HG03520 (cell line): ENCODE measurements around the gene MRPL17.
A peak's percentile ranks its signal among the peaks of the same experiment; 100 is the strongest.
"Not testable (repeated sequence)": the region's sequence is repeated elsewhere in the genome, so short reads cannot be mapped to it uniquely, and the experiment has no call there.

ENCODE experiments used
- ATAC-seq: cut with Tn5 transposase; IDR thresholded peaks from one replicate; pipeline ENCODE4 v1.9.1; 2021; ENCODE audit warnings: mild to moderate bottlenecking, moderate library complexity; ENCODE audit not compliant: unreplicated experiment

The MRPL17 gene

DNA sequence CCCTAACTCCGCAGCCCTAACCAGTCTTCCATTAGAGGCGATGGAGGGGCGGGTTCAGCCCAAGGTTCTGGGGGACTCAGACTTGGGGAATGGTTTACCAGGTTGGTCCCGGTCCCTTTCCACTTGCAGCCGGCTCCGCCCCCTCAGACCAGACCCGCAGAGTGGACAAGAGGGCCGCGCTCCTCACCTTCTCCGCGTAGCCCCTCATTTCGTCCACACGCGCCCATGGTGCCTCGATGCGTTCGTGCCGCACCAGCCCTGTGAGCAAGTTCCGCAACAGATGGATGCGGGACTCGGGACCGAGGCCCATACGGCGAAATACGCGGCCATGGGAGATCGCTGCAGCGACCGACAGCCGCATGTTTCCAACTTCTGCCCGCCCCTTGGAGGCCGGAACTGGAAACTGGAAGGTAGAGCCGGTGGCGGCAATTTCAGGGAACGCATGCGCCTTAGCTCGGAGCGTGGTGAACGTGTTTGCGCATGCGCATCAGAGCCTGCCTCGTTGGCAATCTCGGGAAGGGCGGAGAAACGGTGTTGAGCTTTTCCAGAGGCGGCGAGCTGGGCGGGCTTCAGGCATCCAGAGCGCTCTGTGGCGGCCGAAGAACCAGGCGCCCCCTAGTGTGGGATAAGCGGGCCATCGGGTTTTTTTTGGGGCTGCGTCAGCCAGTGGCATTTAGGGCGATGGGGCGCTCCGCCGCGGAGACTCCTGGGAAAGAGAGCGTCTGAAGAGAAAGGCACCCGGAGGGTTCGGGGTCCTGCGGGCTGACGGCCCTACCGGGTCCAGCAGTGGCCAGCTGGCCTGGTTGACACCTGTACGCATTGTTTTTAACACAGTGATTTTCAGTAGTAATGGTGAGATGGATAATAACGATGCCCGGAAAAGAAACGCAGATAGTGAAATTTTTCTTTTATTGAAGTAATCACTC lies at the start of gene MRPL17:
Gene MRPL17, minus strand, starts transcription at position 405 of the 926 bp plus-strand sequence. Its CDS starts 44 bp downstream, at position 361.
- ATAC-seq: peak; percentile 88

DNA sequence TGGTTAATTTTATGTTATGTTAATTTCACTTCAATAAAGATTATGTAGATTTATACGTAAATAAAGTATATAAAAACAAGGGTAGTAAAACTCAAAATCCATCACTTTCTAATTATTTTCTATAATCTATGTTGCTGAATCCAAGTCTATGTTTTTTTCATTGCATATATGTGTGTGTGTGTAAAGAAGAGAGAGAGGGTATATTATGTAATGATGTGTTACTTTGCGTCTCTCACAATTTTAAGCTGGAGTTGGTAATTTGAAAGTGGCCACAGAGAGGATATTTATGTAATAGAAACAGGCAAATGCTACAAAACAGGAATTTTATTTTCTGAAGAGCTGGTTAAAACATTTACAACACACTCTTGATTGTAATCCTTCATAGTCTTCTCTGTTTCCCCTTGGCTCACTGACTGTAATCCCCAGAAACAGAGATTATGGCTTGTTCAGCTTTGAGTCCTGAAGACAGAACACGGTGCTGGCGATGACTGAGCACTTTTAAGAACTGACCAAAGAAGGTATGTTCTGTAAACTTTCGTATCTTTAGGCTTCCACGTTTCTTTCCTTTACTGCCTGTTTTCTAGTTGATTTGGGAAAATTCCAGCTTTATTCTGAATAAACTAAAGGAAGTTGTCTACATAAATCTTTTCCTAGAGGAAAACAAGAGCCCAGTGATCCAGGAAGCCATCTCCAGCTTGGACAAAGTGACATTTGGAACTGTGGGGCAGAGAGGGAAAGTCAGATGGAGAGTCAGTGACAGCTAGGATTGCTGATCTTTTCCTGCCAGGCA lies 45.0 kb upstream of the MRPL17 start:
- no peak for ATAC-seq

DNA sequence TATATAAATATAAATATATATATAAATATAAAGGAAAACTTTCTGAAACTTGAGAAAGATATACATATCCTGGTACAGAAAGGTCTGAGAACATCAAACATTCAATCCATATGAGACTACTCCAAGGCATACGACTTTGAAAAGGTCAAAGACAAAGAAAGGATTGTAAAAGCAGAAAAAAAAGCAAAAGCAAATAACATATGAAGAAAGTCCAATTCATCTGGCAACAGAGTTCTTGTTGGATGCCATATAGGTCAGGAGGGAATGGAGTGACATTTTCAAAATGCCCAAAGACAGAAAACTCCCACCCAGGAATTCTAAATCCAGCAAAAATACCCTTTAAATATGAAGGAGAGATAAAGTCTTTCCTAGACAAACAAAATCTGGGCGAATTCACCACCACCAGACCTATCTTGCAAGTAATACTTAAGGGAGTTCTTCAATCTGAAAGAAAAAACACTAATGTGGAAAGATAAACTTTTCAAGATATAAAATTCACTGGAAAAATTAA lies 42.3 kb upstream of the MRPL17 start:
- ATAC-seq: no peak

DNA sequence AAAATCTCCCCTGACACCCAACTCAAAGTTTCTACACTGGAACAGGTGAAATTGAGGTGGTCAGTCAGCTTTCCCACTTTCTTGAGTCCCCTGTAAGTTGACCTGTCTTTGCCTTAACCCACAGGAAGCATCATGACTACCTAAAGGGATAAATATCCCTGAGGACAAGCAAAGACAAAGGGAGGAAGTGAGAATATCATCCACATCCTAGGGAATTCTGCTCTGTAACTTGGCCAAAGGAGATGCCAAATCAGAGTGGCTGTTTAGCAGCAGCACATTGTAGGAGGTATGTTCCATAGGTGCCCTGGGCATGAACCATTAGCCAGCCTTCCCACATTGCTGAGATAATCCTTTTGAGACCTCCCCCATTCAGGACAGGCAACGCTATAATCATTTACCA lies 40.9 kb upstream of the MRPL17 start:
- ATAC-seq: no peak

DNA sequence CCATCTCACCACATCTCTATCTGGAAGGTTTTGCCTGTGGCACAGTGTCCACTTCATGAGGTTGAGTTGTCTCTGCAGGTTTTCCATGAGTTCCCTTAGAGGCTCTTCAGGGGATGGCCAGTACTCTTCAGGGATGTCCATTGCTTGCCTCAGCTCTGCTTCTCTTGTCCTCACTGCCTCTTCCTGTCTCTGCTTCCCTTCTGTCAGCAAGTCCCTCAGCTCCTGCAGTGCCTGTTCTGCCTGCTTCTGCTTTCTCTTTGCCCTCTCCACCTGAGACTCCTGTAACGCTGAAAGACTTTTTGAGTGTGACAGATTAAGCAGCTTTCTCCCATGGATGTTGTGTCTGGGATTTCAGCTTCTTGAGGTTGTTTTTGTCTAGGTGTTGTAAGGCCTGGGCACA lies 38.2 kb upstream of the MRPL17 start:
- no peak for ATAC-seq

DNA sequence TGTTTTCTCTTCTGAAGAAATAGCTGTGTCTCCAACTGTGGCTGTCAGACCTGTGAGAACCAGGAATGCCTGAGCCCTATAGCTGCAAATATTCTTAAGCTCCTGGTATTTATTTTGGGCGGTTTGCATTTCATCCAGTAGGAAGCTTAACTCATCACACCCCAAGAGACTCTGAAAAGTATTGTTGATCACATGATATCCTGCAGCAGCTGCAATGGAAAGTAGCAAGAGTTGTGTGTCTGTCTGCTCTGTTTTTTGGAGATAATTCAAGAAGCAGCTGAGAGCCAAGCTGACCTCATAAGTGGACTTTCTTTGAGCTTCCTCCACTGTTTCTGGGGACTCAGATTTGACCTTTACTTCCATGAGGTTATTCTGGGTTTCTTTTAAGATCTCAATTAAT lies 36.4 kb upstream of the MRPL17 start:
- ATAC-seq: no peak

DNA sequence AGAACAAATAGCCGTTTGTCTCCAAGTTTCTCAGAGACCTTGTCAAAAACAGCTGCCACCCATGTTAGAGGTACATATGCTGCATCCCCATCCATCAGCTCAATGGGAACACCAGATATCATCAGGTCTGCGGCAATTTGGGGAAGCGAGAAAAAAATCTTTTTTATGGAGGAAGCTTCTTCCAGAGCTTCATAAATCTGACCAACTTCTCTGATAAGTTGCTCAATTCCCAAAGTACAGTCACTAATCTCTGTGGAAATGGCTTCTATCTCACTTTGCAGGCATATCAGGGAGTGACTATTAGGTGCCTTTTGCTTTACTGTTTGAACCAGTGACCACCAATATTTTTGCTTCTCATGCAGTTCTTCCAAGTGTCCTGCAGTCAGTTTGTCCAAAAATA lies 34.3 kb upstream of the MRPL17 start:
- ATAC-seq: no peak

DNA sequence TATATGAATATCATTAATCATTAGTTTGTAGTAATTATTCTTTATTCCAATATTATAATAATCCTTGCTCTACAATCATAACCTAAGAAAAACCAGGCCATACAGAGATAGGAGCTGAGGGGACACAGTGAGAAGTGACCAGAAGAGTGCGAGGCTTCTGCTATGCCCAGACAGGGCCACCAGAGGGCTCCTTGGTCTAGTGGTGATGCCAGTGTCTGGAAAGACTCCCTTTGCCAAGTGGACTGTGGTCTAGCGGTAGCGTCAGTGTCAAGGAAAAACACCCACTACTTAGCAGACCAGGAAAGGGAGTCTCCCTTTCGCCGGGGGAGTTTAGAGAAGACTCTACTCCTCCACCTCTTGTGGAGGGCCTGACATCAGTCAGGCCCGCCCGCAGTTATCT lies 28.4 kb upstream of the MRPL17 start:
- not testable (repeated sequence) for ATAC-seq

DNA sequence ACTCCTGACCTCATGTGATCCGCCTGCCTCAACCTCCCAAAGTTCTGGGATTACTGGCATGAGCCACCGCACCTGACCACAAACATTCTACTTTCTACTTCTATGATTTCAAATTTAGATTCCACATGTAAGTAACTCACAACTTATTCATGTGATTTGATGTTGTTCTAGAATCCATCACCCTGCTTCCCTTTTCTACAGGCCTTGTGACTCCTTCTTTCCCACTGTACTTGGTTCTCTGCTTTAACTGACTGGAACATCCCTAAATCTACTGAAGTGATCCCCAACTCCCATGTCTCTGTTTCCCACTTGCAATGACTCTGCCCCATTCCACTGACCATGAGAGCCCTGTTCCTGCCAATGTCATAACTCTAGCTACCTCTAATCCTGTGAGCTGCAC lies 25.7 kb upstream of the MRPL17 start:
- no peak for ATAC-seq

DNA sequence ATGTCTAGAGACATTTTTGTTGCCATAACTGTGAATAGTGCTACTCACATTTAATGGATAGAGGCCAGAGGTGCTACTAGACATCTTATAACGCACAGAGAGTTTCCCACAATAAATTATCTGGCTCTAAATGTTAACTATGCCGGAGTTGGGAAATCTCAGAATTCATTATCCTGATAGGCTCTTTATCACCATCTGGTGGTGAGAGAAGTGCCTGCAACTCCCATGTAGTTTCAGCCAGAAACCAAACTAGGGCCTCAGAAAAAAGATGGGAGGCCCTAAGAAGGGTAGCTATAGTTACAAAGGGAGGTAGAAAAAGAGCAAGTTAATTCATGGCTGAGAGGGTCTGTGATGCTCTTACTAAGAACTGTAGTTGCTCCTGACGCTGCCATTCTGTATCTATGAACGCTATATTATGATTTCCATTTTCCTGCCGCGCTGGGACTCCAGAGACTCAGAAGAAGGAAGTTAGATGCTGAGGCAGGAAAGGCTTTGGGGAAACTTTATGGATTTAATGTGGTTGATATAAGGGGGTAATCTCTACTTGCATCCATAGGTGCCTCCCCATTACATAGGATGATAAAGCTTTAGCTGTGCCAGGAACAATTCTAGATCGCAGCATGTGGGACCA lies 22.9 kb upstream of the MRPL17 start:
- no peak for ATAC-seq

DNA sequence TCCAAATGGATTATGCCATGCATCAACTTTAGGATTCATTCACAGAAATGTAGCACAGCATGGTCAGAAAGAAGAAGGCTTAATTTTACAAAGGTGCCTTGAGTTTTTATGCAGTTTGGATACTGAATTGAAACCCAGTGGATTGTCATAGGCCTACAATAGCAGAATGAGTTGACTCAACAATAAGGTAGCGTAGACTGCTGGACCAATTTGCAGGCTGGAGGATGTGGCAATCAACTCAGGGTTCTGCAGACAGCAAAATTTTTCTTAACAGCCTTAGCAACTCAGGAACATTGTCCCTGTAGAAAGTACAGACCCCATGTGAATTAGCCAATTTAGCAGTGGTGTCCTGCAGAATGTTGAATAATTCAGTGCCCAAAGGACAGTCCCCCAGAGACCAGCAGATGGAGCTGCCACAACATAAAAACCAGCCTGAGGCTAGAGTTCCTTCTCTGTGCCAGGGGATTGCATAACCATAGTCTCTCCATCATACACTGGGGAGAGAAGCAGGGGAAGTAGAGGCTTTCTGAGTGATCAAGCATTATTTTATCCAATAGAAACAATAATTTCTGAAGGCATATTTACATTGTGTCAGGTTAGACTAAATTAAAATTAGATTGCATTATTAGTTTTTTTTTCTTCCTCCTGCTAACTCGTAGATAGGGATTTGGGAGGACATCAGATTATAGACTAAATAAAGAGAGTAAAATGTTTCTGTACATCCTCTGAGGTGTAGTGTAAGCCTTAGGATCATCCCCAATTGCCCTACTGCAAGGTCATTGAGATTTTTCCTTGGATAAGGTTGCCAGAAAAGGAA lies 20.3 kb upstream of the MRPL17 start:
- ATAC-seq: no peak

DNA sequence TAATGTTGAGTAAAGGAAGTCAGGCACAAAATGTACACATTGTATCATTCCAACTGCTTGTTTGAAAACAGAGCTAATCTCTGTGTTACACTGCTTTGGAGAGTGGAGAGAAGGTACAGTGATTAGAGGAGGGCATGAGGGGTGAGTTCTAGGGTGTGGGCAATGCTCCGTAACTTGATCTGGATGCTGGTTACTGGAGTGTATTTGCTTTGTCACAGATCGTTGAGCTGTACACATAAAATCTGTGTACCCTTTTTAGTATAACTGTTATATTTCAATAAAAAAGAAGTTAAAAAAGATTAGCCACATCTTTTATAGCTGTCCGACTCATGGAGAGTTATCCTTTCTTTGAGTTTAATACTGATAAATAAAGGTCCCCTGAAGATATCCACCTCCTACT lies 18.8 kb upstream of the MRPL17 start:
- ATAC-seq: not testable (repeated sequence)

DNA sequence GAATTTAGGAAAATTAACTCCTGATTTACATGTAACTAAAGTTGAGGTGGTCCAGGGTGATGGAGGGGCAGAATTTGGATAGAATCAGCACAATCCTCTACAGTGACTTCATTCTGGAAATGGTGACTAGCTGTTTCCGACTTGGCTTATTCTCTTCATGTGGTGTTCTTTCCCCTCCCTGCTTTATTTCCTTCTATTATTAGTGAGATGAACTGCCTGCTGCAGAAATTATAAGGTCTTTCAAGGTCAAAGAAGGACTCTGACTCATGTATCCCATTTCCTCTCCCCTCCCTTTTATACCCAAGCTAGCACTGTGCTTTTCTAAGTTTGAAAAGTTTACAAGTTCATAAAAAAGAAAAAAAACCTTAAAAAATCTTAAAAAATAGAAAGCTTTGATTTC lies 12.2 kb upstream of the MRPL17 start:
- ATAC-seq: no peak

DNA sequence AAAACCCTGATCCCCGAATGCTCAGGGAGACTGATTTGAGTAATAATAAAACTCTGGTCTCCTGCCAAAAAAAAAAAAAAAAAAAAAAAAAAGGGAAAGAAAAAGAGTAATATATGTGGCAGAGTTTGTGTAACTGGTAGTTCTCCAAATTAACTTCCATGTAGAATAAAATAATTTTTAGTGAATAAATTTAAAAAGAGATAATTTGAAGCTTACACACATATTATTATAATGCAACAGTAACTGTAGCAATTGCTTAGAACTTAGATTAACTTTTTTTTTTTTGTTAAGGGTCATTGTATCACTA lies 11.0 kb upstream of the MRPL17 start:
- ATAC-seq: no peak

DNA sequence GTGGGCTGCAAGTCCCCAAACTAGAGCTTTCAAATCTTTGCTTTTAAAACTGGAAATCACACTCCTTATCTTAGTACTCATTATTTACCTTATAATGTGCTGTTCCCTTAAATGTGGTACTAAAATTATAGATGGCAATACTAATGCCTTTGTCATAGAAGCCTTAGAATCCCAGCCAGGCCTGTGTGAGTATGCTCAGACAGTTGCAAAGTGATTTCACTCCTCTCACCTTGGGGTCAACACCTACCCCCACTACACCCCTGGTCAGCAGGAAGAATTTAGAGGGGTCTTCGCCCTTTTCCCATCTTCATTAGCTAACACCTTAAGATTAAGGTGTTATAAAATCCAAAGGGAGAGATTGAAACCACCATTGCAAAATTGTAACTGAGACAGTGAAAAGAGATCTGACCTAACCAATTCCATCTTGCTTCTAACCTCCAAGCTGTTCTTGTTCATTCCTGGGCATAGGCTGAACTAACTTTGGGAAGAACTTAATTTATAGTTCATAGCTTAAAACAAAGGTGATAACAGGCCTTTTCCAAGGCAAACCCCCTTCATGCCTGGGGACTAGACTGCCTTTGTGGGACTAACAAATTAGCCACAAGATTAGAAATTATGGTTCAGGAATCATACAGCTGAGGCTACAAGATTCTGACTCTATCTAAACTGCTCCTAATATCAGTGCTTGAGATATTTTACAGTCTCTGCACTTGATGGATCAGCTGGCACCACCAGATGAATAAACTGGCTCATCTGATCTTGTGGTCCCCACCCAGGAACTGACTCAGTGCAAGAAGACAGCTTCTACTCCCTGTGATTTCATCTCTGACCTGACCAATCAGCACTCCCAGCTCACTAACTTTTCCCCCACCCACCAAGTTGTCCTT lies 10.4 kb upstream of the MRPL17 start:
- no peak for ATAC-seq

DNA sequence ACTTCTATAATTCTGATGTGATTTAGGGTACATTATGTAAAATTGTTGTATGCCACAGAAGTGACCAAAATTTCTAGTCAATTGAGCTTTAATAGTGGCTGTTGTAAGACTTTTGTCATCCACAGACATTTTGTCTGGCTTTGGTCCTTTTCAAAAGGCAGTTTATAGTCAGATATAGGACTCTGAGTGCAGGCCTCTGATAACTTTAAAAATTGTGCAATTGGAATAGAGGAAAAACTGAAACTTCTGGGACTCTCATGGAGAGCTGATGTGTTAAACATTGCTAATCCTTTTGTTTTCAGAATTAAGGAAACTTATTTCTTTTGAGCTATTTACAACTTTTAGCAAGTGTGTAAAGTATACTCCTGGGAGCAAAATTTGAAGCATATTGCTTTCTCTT lies 9.0 kb upstream of the MRPL17 start:
- ATAC-seq: no peak

DNA sequence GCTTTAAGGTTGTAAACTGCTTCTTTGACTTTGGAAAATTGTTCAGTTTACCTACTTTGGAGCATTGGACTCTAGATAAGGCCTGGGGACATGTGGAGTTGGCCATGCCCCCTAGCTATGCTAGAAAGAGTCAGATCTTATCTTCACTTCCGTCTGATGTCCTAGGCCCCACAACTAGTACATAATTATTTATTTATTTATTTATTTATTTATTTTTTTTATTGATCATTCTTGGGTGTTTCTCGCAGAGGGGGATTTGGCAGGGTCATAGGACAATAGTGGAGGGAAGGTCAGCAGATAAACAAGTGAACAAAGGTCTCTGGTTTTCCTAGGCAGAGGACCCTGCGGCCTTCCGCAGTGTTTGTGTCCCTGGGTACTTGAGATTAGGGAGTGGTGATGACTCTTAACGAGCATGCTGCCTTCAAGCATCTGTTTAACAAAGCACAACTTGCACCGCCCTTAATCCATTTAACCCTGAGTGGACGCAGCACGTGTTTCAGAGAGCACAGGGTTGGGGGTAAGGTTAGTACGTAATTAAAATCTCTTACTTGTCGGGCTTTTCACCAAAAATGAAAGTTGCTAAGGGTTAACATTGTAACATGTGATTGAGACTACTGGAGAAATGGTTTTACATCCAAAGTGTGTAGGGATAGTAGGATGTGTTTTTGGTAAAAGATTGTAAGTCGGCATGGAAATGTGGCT lies 7.4 kb upstream of the MRPL17 start:
- ATAC-seq: not testable (repeated sequence)

DNA sequence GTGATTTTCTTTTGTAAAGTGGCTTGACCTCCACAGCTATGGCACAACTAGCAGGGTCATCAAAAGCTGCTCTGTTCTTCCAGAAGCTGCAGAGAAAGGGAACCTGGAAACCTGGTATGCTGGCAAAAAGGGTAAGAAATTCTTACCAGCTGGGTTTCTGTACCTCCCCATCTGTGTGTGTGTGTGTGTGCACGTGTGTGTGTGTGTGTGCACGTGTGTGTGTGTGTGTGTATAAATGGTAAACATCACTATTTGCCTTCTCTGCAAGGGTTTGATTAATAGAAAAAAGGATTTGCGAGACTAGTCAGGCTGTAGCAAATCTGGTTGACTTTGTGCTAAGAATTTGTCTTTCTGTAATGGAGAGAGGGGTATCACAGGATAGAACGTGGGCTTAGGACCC lies 4.7 kb upstream of the MRPL17 start:
- ATAC-seq: no peak

DNA sequence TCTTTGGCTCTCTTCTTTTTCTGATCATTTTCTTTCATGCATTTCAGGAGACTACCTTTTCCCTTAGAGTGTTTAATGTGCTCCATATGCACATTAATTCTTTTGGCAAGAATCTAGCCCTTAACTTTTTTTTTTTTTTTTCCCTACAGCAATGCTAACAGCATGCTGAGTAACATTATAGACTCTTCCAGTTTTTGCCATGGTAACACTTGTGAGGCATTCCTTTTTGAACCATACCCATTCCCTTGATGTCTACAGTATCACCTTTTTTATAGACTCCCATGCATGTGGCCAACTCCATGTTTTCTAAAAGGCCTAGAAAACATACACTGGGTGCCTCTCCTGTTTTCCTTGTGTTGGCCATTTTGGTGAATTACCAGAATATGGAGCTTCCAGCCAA lies 2.9 kb upstream of the MRPL17 start:
- ATAC-seq: no peak
